Lung (tissue), 12 donors: ENCODE data around the gene PFN4. TPM values are rescaled to one million over a fixed set of nuclear protein-coding genes. Genes with fewer than 3 reads are reported as not detected.
A peak's percentile ranks its signal among the peaks of the same experiment; 100 is the strongest.

Source experiments
- ATAC-seq: fragments of 200-7000 bp; cut with Tn5 transposase; one replicate; pipeline ENCODE4 v1.9.1; 2020; ENCODE audit warnings: moderate number of reproducible peaks; ENCODE audit not compliant: insufficient read depth, low FRiP score
- DNase-seq, 3 donors: peaks; one replicate each; pipeline ENCODE4 v3.0.0-alpha.2; 2013 to 2017
- H3K27ac ChIP-seq, 2 donors: one replicate each; pipeline ENCODE4 v1.5.1; 2013; ENCODE audit warnings: mild to moderate bottlenecking in 2 of 2, moderate library complexity in 2 of 2, control low read depth in 1 of 2, inconsistent platforms in 1 of 2, low read depth in 1 of 2, low read length in 1 of 2
- H3K27me3 ChIP-seq, 3 donors: one replicate each; pipeline ENCODE4 v1.5.1; 2013; ENCODE audit warnings: low read length in 2 of 3; ENCODE audit not compliant: control insufficient read depth in 3 of 3, insufficient read depth in 3 of 3
- H3K36me3 ChIP-seq, 4 donors: one replicate each; pipeline ENCODE4 v1.5.1; 2013; ENCODE audit warnings: low read length in 4 of 4, mild to moderate bottlenecking in 1 of 4, moderate library complexity in 1 of 4; ENCODE audit not compliant: control insufficient read depth in 4 of 4, insufficient read depth in 4 of 4
- H3K4me1 ChIP-seq, 5 donors: one replicate each; pipeline ENCODE4 v1.5.1; 2013; ENCODE audit warnings: low read length in 5 of 5, mild to moderate bottlenecking in 2 of 5, moderate library complexity in 1 of 5; ENCODE audit not compliant: control insufficient read depth in 5 of 5, insufficient read depth in 5 of 5
- H3K4me3 ChIP-seq: one replicate; pipeline ENCODE4 v1.5.1; 2013; ENCODE audit warnings: mild to moderate bottlenecking, control low read depth, moderate library complexity
- H3K9ac ChIP-seq, 2 donors: one replicate each; pipeline ENCODE4 v1.5.1; 2013; ENCODE audit warnings: low read length in 2 of 2, control low read depth in 1 of 2; ENCODE audit not compliant: insufficient read depth in 1 of 2
- H3K9me3 ChIP-seq, 4 donors: one replicate each; pipeline ENCODE4 v1.5.1; 2013; ENCODE audit warnings: low read length in 3 of 4, mild to moderate bottlenecking in 1 of 4, moderate library complexity in 1 of 4; ENCODE audit not compliant: control insufficient read depth in 4 of 4, insufficient read depth in 3 of 4
- CTCF ChIP-seq: IDR thresholded peaks from 2 replicates; pipeline ENCODE4 v1.5.1; 2012; ENCODE audit warnings: mild to moderate bottlenecking; ENCODE audit errors: control extremely low read depth, extremely low read depth
- WGBS, 2 donors: extraction: QIAGEN DNeasy Blood & Tissue Kit; methylation state at CpG; one replicate each; pipeline ENCODE4 v1.1.7; 2013; 5-methylcytosine and 5-hydroxymethylcytosine counted together
- polyA plus RNA-seq, 2 donors: library from polyadenylated mRNA; stranded (reverse); fragments of 200-250 nt; gene quantifications; one replicate each; pipeline ENCODE4 v1.2.1, GENCODE V29; 2013
- total RNA-seq, 2 donors: library from RNA; depleted of rRNA in 1 of 2; stranded (reverse); fragments of >200 nt in 1 of 2; gene quantifications; one replicate each; pipeline ENCODE4 v1.2.1, GENCODE V29; 2014 to 2021
- donor health status: control.
- donor health status: control.
- donor health status: Bipolar disorder and iron deficiency.
- donor health status: healthy.
- donor health status: DM: yes; HTN: yes; CAD: no.

The PFN4 gene
- total and polyA plus RNA-seq, 4 donors, result 0.49 to 1.9 (median 0.82) TPM

DNA sequence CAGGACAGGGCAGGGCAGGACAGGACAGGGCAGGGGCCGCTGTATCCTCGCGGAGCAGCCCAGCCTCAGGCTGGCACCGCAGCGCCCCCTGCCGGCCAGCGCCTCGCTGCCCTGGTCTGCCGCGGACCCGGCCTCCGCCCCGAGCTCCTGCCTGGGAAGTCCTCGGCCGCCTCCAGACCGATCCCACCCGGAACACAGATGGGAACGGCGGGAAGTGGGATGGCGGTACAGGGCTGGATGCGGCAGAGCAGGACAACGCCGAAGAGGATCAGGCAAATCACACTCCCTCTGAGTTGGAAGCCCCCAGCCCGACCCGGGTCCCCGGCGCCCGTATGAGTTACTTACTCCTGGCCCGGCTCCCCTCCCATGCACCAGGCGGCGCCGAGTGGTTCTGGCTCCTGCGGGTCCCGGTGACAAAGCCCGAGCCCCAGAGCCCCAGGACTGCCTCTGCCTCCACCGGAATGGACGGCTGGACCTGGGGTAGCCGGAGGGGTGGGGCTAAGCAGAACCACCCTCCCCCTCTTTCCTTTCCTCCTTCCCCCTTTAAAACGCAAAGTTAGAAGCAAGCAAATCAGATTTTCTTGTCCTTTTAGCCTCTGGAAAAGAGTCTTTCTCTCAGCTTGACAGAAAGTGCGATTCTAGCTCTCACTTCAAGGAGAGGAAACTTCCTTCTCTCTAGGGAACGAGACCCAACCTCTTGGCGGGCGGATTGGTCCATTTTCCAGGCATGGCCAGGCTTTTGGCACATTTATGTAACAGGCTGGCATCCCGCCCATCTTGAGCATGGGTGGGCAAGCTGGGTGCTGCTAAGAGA, 38.5 kb downstream of the PFN4 start, which contains the start of gene TP53I3:
TP53I3 (minus strand) TSS at position 449 of the 814 bp plus-strand sequence. CDS start 508 bp downstream, outside the sequence.
- peak; percentile 95 for ATAC-seq
- WGBS, 2 donors, result 0% methylated on average over 44 of the region's 44 CpGs
- no peaks in the 10 kb centered on the region for H3K9me3 ChIP-seq
- peak within 1 kb of the TSS; percentile 38 for H3K4me3 ChIP-seq
- peaks cover 0 to 19% (median 5%) of the 10 kb centered on the region in 5 donors for H3K4me1 ChIP-seq
- H3K27me3 ChIP-seq, result no peaks in the 10 kb centered on the region
- peak; percentile 89 for TF ChIP-seq CTCF
- peak within 1 kb of the TSS; percentile 55 to 96 for H3K9ac ChIP-seq
- peaks cover 5 to 23% (median 19%) of the 10 kb centered on the region in 4 donors for H3K36me3 ChIP-seq
- peak within 1 kb of the TSS; percentile 88 to 92 for H3K27ac ChIP-seq
- DNase-seq, result peak; percentile 95 to 97 (median 96)

DNA sequence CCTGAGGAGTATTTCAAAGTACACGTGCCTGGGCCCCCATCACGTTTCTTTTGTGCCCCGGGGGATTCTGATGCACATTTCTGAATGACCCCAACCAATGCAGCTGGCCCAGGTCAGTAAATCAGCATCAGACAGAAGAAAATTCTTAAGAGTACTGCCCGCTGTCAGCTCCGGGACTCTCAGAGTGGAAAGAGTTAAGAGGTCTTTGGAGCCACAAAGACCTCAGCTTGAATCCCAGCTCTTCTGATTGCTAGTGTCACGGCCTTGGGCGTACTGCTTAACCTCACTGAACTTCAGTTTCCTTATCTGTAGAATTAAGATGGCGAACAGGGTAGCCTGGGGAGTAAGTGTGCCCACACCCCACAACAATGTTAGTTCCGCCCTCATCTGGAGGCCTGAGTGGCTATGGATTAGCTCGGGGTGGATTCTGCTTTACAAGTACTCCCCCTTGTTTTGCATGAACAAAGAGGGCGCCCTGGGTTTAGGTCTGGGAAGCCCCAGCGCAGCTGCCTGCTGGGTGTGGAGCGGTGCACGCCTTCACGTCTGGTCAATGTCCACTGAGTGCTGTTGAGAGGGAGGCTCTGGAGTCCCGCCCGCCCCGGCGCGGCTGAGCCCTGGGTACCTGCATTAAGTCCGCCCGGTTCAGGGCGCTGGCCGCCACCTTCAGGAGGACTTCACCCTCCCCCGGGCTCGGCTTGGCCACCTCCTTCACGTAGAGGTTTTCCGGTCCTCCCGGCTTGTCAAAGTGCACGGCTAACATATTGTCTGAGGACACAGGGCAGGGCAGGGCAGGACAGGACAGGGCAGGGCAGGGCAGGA, 39.4 kb downstream of the PFN4 start:
- WGBS, 2 donors, result 9 to 11% methylated on average over 30 of the region's 30 CpGs
- H3K9ac ChIP-seq, result peak overlapping the region; percentile 55 to 77
- H3K4me3 ChIP-seq, result peak overlapping the region; percentile 36
- DNase-seq, result peak; percentile 88 to 93 (median 92)
- no peaks in the 10 kb centered on the region for H3K27me3 ChIP-seq
- peak; percentile 68 for ATAC-seq
- peaks cover 5 to 28% (median 19%) of the 10 kb centered on the region in 4 donors for H3K36me3 ChIP-seq
- TF ChIP-seq CTCF, result no peak
- peak overlapping the region; percentile 88 to 92 for H3K27ac ChIP-seq
- H3K9me3 ChIP-seq, result no peaks in the 10 kb centered on the region
- peaks cover 0 to 19% (median 5%) of the 10 kb centered on the region in 5 donors for H3K4me1 ChIP-seq

DNA sequence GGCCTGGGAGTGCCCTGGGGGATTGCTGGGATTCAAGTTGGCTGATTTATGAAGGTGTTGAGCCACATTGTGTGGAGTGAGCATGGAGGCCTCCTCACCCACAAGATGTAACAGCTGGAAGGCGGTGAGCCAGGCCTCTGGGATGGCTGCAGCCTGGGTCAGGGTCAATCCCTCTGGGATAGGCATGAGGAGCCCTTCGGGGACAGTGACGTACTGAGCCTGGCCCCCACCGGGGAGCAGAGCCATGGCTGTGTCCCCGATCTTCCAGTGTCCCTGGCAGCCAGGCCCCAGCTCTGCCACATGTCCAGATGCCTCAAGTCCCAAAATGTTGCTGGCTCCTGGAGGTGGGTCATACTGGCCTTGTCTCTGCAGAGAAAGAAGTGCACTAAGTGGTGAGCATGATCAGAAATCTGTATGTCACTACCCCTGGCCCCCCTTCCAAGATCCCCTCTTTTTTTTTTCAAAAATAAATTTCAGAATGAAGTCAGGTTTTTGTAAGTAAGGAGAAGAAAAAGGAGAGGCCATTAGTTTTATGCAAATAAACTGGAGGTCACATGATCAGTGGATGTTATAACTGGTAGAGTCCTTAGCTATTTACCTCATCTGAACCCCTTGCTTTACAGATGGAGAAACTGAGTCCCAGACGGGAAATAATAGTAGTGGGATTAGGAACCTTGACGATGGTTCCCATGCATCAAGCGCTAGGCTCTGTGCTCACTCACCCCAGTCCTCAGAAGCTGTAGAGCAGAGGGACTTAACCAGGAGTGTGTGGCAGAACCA, 40.2 kb downstream of the PFN4 start:
- Histone ChIP-seq H3K9ac (peak overlapping the region; percentile 55 to 77), H3K9me3 (no peaks in the 10 kb centered on the region), H3K27ac (peak overlapping the region; percentile 88 to 92), H3K27me3 (no peaks in the 10 kb centered on the region), H3K4me1 (peaks cover 0 to 19% (median 5%) of the 10 kb centered on the region in 5 donors), H3K4me3 (no peak overlapping the region), H3K36me3 (peaks cover 5 to 26% (median 18%) of the 10 kb centered on the region in 4 donors)
- 90 to 93% methylated on average over 8 of the region's 8 CpGs for WGBS, 2 donors
- DNase-seq (peak in 1 of 3 donors; percentile 9), ATAC-seq (no peak)
- no peak for TF ChIP-seq CTCF
